HEK293 (cell line): ENCODE data around the gene DYNLL2.

Experiments
- CTCF ChIA-PET: fragments of 350-600 bp; formaldehyde crosslinking; extraction: SDS; loops from one replicate; lab custom pipeline; 2021; ENCODE audit warnings: antibody characterized with exemption; lab: Yijun Ruan, JAX
- POLR2A ChIA-PET: fragments of 300-600 bp; formaldehyde crosslinking; extraction: SDS; loops from one replicate; lab custom pipeline; 2020; ENCODE audit warnings: antibody characterized with exemption, inconsistent platforms; lab: Yijun Ruan, JAX
- H3K27ac ChIP-seq: fragments of 200-500 bp; sonication (Bioruptor generic); 2 replicates; pipeline ENCODE4 v1.5.1; 2014; ENCODE audit warnings: low read depth, low read length, control low read depth, inconsistent platforms; ENCODE audit errors: extremely low read depth
- H3K36me3 ChIP-seq, 2 experiments: fragments of 200-500 bp in 1 of 2; sonication (Bioruptor generic) in 1 of 2; 1 replicate in 1 of 2; 2 replicates in 1 of 2; pipeline ENCODE4 v1.5.1; 2014 to 2017; ENCODE audit warnings: inconsistent platforms in 2 of 2, low read length in 2 of 2; ENCODE audit not compliant: control insufficient read depth in 2 of 2, insufficient read depth in 1 of 2
- H3K4me1 ChIP-seq: fragments of 200-500 bp; sonication (Bioruptor generic); 2 replicates; pipeline ENCODE4 v1.5.1; 2014; ENCODE audit warnings: mild to moderate bottlenecking, low read length, inconsistent platforms; ENCODE audit not compliant: control insufficient read depth, insufficient read depth
- H3K4me3 ChIP-seq: 2 replicates; pipeline ENCODE4 v1.5.1; 2011; ENCODE audit warnings: low read depth, mild to moderate bottlenecking, control low read depth, low read length, moderate library complexity
- H3K9me3 ChIP-seq: fragments of 200-500 bp; sonication (Bioruptor generic); 2 replicates; pipeline ENCODE4 v1.5.1; 2014; ENCODE audit warnings: low read depth, low read length, inconsistent platforms; ENCODE audit not compliant: control insufficient read depth, insufficient read depth
- BCL6B ChIP-seq: fragments of 450-650 bp; formaldehyde crosslinking; IDR thresholded peaks from 2 replicates; pipeline ENCODE4 v1.5.1; 2017; ENCODE audit warnings: missing biosample characterization, missing genetic modification characterization
- CTCF ChIP-seq: fragments of 450-650 bp; formaldehyde crosslinking; IDR thresholded peaks from 2 replicates; pipeline ENCODE4 v1.5.1; 2016; ENCODE audit warnings: missing biosample characterization, missing genetic modification characterization
- PRDM1 ChIP-seq: fragments of 450-650 bp; formaldehyde crosslinking; IDR thresholded peaks from 2 replicates; pipeline ENCODE4; 2016; ENCODE audit warnings: missing biosample characterization, missing genetic modification characterization
- REPIN1 ChIP-seq: fragments of 450-650 bp; formaldehyde crosslinking; IDR thresholded peaks from 2 replicates; pipeline ENCODE4 v1.5.1; 2017; ENCODE audit warnings: missing biosample characterization, missing genetic modification characterization, low read depth
- REST ChIP-seq: fragments of 450-650 bp; formaldehyde crosslinking; IDR thresholded peaks from 2 replicates; pipeline ENCODE4 v1.5.1; 2016; ENCODE audit warnings: missing biosample characterization, missing genetic modification characterization
- SCRT2 ChIP-seq: fragments of 450-650 bp; formaldehyde crosslinking; IDR thresholded peaks from 2 replicates; pipeline ENCODE4 v1.5.1; 2016; ENCODE audit warnings: missing biosample characterization, missing genetic modification characterization
- ZNF133 ChIP-seq: fragments of 450-650 bp; formaldehyde crosslinking; IDR thresholded peaks from 2 replicates; pipeline ENCODE4 v1.5.1; 2016; ENCODE audit warnings: missing biosample characterization, missing genetic modification characterization
- ZNF155 ChIP-seq: fragments of 450-650 bp; formaldehyde crosslinking; IDR thresholded peaks from 2 replicates; pipeline ENCODE4 v1.5.1; 2016; ENCODE audit warnings: missing biosample characterization, missing genetic modification characterization
- ZNF184 ChIP-seq: fragments of 450-650 bp; IDR thresholded peaks from 2 replicates; pipeline ENCODE4 v1.5.1; 2018; ENCODE audit warnings: missing biosample characterization, mild to moderate bottlenecking, missing genetic modification characterization
- ZNF302 ChIP-seq: fragments of 450-650 bp; formaldehyde crosslinking; IDR thresholded peaks from 2 replicates; pipeline ENCODE4 v1.5.1; 2016; ENCODE audit warnings: missing biosample characterization, missing genetic modification characterization, low read depth
- ZNF488 ChIP-seq: fragments of 450-650 bp; formaldehyde crosslinking; IDR thresholded peaks from 2 replicates; pipeline ENCODE4 v1.5.1; 2016; ENCODE audit warnings: missing biosample characterization, missing genetic modification characterization
- ZNF777 ChIP-seq: fragments of 450-650 bp; formaldehyde crosslinking; IDR thresholded peaks from 2 replicates; pipeline ENCODE4 v1.5.1; 2017; ENCODE audit warnings: missing biosample characterization, missing genetic modification characterization, borderline replicate concordance
- ZNF785 ChIP-seq: fragments of 450-650 bp; formaldehyde crosslinking; IDR thresholded peaks from 2 replicates; pipeline ENCODE4 v1.5.1; 2016; ENCODE audit warnings: missing biosample characterization, missing genetic modification characterization

The DYNLL2 gene

GRCh38 chr17:58084317-58084981 is 1.2 kb downstream of the DYNLL2 start (continued):
- TF ChIP-seq REST (tag by site-specific recombination) (peak; percentile 97), PRDM1 (peak; percentile 60; the same call in 1 of the 2 replicates), ZNF155 (no peak), CTCF (peak; percentile 72), ZNF488 (tag by site-specific recombination) (no peak)
- TF ChIP-seq, all 188 proteins: peak for 11

GRCh38 chr17:58085039-58085715 is 2.0 kb downstream of the DYNLL2 start:
- CTCF ChIA-PET: interaction anchor here (0.7 to 1.3 kb wide), 3 partner anchors 86 to 861 kb away, joined by 3 read pairs; no protein-coding TSS in a partner anchor

GRCh38 chr17:58086953-58087352 is 3.7 kb downstream of the DYNLL2 start:
- Histone ChIP-seq H3K36me3 (peaks cover 53 to 73% of the 10 kb centered on the region in 2 experiments), H3K4me3 (no peak overlapping the region), H3K9me3 (no peaks in the 10 kb centered on the region), H3K27ac (no peak overlapping the region), H3K4me1 (peaks cover 19% of the 10 kb centered on the region)
- TF ChIP-seq ZNF785 (tag by site-specific recombination) (no peak), SCRT2 (tag by site-specific recombination) (peak; percentile 45; the same call in 1 of the 2 replicates)
- POLR2A ChIA-PET: interaction anchor here (1.4 to 2.8 kb wide), 2 partner anchors 80 to 91 kb away, joined by 3 to 12 read pairs; partner anchors contain the start of gene SRSF1
- CTCF ChIA-PET: interaction anchor here (0.6 to 2.1 kb wide), 4 partner anchors 14 to 623 kb away, joined by 3 to 8 read pairs (median 4); partner anchors contain the start of gene SRSF1

More at GRCh38 chr17:58085039-58085715, 2.0 kb downstream of the DYNLL2 start:
- Histone ChIP-seq H3K9me3 (no peaks in the 10 kb centered on the region), H3K4me3 (peak overlapping the region; percentile 91), H3K36me3 (peaks cover 35 to 55% of the 10 kb centered on the region in 2 experiments), H3K27ac (no peak overlapping the region), H3K4me1 (peaks cover 19% of the 10 kb centered on the region)
- no peak for TF ChIP-seq ZNF777
- TF ChIP-seq ZNF302: no peak
- no peak for TF ChIP-seq BCL6B
- TF ChIP-seq REPIN1 (tag by site-specific recombination): no peak
- no peak for TF ChIP-seq ZNF184 (tag by site-specific recombination)
- TF ChIP-seq ZNF133: no peak
- POLR2A ChIA-PET: interaction anchor here (1.5 to 5.3 kb wide), 2 partner anchors 78 to 86 kb away, joined by 3 to 101 read pairs; partner anchors contain the start of gene SRSF1
